ENCODE results near the gene SOD3. TPM values are rescaled to one million over a fixed set of nuclear protein-coding genes. Genes with fewer than 3 reads are reported as not detected.

SOD3 gene
- total and polyA plus RNA-seq, 9 of the 15 experiments (the other 6 are each of a cell fraction or from before 2014, with no cell fraction given) = 0.10 to 0.31 (median 0.24) TPM; not detected in 6

DNA sequence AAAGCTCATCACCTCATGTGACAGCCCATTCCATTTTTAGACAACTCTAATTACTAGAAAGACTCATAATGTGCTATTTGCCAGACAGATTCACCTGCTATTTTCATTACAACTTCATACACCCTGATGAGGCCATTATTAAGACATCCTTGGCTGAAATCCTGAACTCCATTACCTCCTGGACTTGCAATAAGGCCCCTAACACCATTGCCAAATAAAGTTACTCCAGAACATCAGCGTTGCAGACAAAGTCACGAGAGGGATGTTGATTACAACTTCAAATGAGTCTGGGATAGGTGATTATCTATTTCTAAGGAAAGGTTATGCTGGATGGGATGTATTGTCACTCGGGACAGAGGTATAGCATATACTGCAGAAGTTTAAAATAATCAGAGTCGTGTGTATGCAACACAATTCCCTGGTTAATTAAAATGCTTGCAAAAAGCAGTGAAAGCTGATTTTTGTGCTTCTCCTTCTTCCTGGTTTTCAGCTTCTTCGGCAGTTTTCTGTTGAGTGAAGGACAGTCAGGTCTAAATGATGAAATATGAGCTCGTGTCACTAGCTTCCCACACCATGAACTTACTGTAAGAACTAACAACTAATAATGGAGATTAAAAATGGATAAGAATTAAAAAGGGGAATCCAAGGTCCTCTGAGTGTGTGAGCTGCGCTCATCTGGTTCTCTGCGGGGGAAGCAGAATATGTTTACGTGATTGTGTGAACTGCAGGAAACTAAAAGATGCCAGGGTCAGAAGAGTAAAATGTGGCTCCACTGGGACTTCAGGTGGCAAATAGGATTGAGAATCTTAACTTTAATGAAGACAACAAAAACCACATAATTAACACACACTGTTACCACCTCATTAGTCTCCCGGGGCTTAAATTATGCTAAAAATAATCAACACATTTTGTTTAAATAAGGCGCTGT lies 17.6 kb upstream of the SOD3 start:
- BruUV-seq (replicated peaks) = no TSS peak
- no peak overlapping the region for H2AFZ ChIP-seq (ENCODE audit: low read depth, low read length)
- H3K27ac ChIP-seq (ENCODE audit: extremely low read depth, low read depth, low read length) = no peak overlapping the region
- no peaks in the 10 kb centered on the region for H4K20me1 ChIP-seq (replicated peaks; ENCODE audit: control insufficient read depth, insufficient read depth, low read length)
- H3K4me2 ChIP-seq (ENCODE audit: insufficient read depth, low read length) = no peak overlapping the region
- ChIA-PET POLR2A (no interaction called here), CTCF (ENCODE audit: low intra/inter-chr PET ratio) (no interaction called here)
- DNase-seq (ENCODE audit: extremely low read depth in 1 of 4, low spot score in 3 of 4) (no peak), FAIRE-seq (no peak), ATAC-seq (no peak)
- H3K36me3 ChIP-seq (ENCODE audit: control insufficient read depth, insufficient read depth, low read length) = no peaks in the 10 kb centered on the region
- H3K9ac ChIP-seq (ENCODE audit: insufficient read depth in 1 of 2, low read depth in 2 of 2, low read length in 2 of 2) = no peak overlapping the region
- H3K9me1 ChIP-seq (ENCODE audit: control insufficient read depth, insufficient read depth, low read length) = no peaks in the 10 kb centered on the region
- H3K4me3 ChIP-seq = no peak overlapping the region
- H3K27me3 ChIP-seq (ENCODE audit: control insufficient read depth in 2 of 2, insufficient read depth in 2 of 2, low read length in 2 of 2) = no peaks in the 10 kb centered on the region; a peak in 1 of 5 replicates
- WGBS (ENCODE audit: insufficient coverage, low coverage, missing lambda C conversion rate) = 2% methylated on average over 11 of the region's 11 CpGs
- no peaks in the 10 kb centered on the region for H3K79me2 ChIP-seq (ENCODE audit: control insufficient read depth, insufficient read depth, low read length)
- intact Hi-C loops (cut with micrococcal nuclease) = no loop called here
- H3K9me3 ChIP-seq (replicated peaks; ENCODE audit: control insufficient read depth, insufficient read depth, low read depth, low read length) = no peaks in the 10 kb centered on the region
- no peaks in the 10 kb centered on the region for H3K4me1 ChIP-seq (replicated peaks in 1 of 2; ENCODE audit: control insufficient read depth in 2 of 2, insufficient read depth in 2 of 2, low read length in 2 of 2)
- in situ Hi-C loops (cut with MboI) = no loop called here
- TF ChIP-seq ZBED1 (IDR thresholded peaks at IDR 0.05) = no peak
- no peak for TF ChIP-seq MTF1 (CRISPR knock-in tag; IDR thresholded peaks at IDR 0.05; ENCODE audit: borderline replicate concordance)
- no peak for TF ChIP-seq RFX1 (IDR thresholded peaks at IDR 0.05)
- no peak for TF ChIP-seq RBM14 (IDR thresholded peaks at IDR 0.05; ENCODE audit: borderline replicate concordance, insufficient read depth, low read depth, low read length)
- TF ChIP-seq PHF20 (IDR thresholded peaks at IDR 0.05; ENCODE audit: partially characterized antibody) = no peak
- no peak for TF ChIP-seq CREB3L1 (IDR thresholded peaks at IDR 0.05; ENCODE audit: borderline replicate concordance, low read depth)
- no peak for TF ChIP-seq NONO (IDR thresholded peaks at IDR 0.05; ENCODE audit: low read depth in 2 of 2, low read length in 1 of 2)
- no peak for TF ChIP-seq ZNF449 (CRISPR knock-in tag; IDR thresholded peaks at IDR 0.05)
- TF ChIP-seq, protein P1, sequence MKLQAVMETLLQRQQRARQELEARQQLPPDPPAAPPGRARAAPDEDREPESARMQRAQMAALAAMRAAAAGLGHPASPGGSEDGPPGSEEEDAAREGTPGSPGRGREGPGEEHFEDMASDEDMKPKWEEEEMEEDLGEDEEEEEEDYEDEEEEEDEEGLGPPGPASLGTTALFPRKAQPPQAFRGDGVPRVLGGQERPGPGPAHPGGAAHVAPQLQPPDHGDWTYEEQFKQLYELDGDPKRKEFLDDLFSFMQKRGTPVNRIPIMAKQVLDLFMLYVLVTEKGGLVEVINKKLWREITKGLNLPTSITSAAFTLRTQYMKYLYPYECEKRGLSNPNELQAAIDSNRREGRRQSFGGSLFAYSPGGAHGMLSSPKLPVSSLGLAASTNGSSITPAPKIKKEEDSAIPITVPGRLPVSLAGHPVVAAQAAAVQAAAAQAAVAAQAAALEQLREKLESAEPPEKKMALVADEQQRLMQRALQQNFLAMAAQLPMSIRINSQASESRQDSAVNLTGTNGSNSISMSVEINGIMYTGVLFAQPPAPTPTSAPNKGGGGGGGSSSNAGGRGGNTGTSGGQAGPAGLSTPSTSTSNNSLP (IDR thresholded peaks at IDR 0.05; ENCODE audit: borderline replicate concordance, low read depth, low read length) = no peak
- TF ChIP-seq HDAC1 (IDR thresholded peaks at IDR 0.05) = no peak
- no peak for TF ChIP-seq RFX5 (IDR thresholded peaks at IDR 0.05; ENCODE audit: low read depth, low read length)
- TF ChIP-seq DDX20 (tag; IDR thresholded peaks at IDR 0.05; ENCODE audit: low read depth) = no peak
- TF ChIP-seq ZNF766 (CRISPR knock-in tag; conservative IDR thresholded peaks at IDR 0.05) = no peak
- TF ChIP-seq RAD21 (CRISPR knock-in tag; conservative IDR thresholded peaks at IDR 0.05 in 1 of 2, IDR thresholded peaks at IDR 0.05 in 1 of 2) = no peak
- TF ChIP-seq, protein P2, sequence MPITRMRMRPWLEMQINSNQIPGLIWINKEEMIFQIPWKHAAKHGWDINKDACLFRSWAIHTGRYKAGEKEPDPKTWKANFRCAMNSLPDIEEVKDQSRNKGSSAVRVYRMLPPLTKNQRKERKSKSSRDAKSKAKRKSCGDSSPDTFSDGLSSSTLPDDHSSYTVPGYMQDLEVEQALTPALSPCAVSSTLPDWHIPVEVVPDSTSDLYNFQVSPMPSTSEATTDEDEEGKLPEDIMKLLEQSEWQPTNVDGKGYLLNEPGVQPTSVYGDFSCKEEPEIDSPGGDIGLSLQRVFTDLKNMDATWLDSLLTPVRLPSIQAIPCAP (CRISPR knock-in tag; IDR thresholded peaks at IDR 0.05; ENCODE audit: borderline replicate concordance) = no peak
- TF ChIP-seq ELF4 (CRISPR knock-in tag; IDR thresholded peaks at IDR 0.05) = no peak

All from K562 (cell line).